ENCODE measurements around the gene RNASE1. TPM values are rescaled to one million over a fixed set of nuclear protein-coding genes. Genes with fewer than 3 reads are reported as not detected.

Gene RNASE1
- total and polyA plus RNA-seq, 2 experiments from 2014 or later: not detected

GRCh38 chr14:20754308-20754707 lies 48.3 kb downstream of the RNASE1 start:
- in situ Hi-C loops (cut with MboI): no loop called here
- Histone ChIP-seq H3K4me3 (no peak overlapping the region), H3K27me3 (replicated peaks; ENCODE audit: insufficient read depth) (no peaks in the 10 kb centered on the region), H3K9me2 (ENCODE audit: insufficient read depth) (no peaks in the 10 kb centered on the region), H4K20me1 (ENCODE audit: insufficient read depth) (no peaks in the 10 kb centered on the region), H3K4me2 (ENCODE audit: unreplicated experiment) (no peak overlapping the region), H3K9me3 (ENCODE audit: low read depth) (no peaks in the 10 kb centered on the region), H3K4me1 (ENCODE audit: insufficient read depth) (no peaks in the 10 kb centered on the region), H2AFZ (no peak overlapping the region), H3K27ac (no peak overlapping the region), H3K36me3 (ENCODE audit: low read depth) (no peaks in the 10 kb centered on the region), H3K79me2 (ENCODE audit: insufficient read depth) (no peaks in the 10 kb centered on the region), H3K9ac (no peak overlapping the region), H3F3A (ENCODE audit: insufficient read depth) (no peaks in the 10 kb centered on the region)
- WGBS, 2 experiments (ENCODE audit: low coverage in 1 of 2, low lambda C conversion rate in 2 of 2, missing lambda C conversion rate in 2 of 2): 44 to 55% methylated on average over 2 of the region's 2 CpGs
- no peak for DNase-seq
- no peak for TF ChIP-seq EZH2phosphoT487 (IDR thresholded peaks at IDR 0.05; ENCODE audit: insufficient read depth, low read depth)
- no peak for TF ChIP-seq EZH2 (IDR thresholded peaks at IDR 0.05; ENCODE audit: insufficient read depth, poor library complexity, severe bottlenecking)

- no peaks in the 10 kb centered on the region for H3K4me1 ChIP-seq (ENCODE audit: insufficient read depth)
- TF ChIP-seq EZH2phosphoT487 (IDR thresholded peaks at IDR 0.05; ENCODE audit: insufficient read depth, low read depth) (no peak), EZH2 (IDR thresholded peaks at IDR 0.05; ENCODE audit: insufficient read depth, poor library complexity, severe bottlenecking) (no peak)
- H3F3A ChIP-seq (ENCODE audit: insufficient read depth): no peaks in the 10 kb centered on the region
- no peaks in the 10 kb centered on the region for H4K20me1 ChIP-seq (ENCODE audit: insufficient read depth)
- DNase-seq: no peak
- no peak overlapping the region for H3K9ac ChIP-seq
- no peak overlapping the region for H3K27ac ChIP-seq
- in situ Hi-C loops (cut with MboI): no loop called here
- no peaks in the 10 kb centered on the region for H3K36me3 ChIP-seq (ENCODE audit: low read depth)
- no peaks in the 10 kb centered on the region for H3K27me3 ChIP-seq (replicated peaks; ENCODE audit: insufficient read depth)
- H3K79me2 ChIP-seq (ENCODE audit: insufficient read depth): no peaks in the 10 kb centered on the region
- no peaks in the 10 kb centered on the region for H3K9me2 ChIP-seq (ENCODE audit: insufficient read depth)
- no peak overlapping the region for H3K4me3 ChIP-seq
- no peaks in the 10 kb centered on the region for H3K9me3 ChIP-seq (ENCODE audit: low read depth)
- WGBS, 2 experiments (ENCODE audit: low coverage in 1 of 2, low lambda C conversion rate in 2 of 2, missing lambda C conversion rate in 2 of 2): 32 to 39% methylated on average over 5 of the region's 5 CpGs
- no peak overlapping the region for H2AFZ ChIP-seq
- no peak overlapping the region for H3K4me2 ChIP-seq (ENCODE audit: unreplicated experiment)
These were observed 50.6 kb downstream of the RNASE1 start for GRCh38 chr14:20751963-20752562.

Other genes with a start within 250 kb of the RNASE1 start
- gene RNASE9, start 241.8 kb downstream of the RNASE1 start, total RNA-seq (2014; rRNA removed; shearing (Covaris generic)): not detected in 2 replicates
- gene RNASE9, start 241.8 kb downstream of the RNASE1 start, polyA plus RNA-seq (2016; fragmentation: Nextera tagmentation; extraction: Ambion mirVana): not detected in 2 replicates
- not detected in 2 replicates for gene RNASE11, start 214.8 kb downstream of the RNASE1 start, total RNA-seq (2014; rRNA removed; shearing (Covaris generic))
- gene RNASE11, start 214.8 kb downstream of the RNASE1 start, polyA plus RNA-seq (2016; fragmentation: Nextera tagmentation; extraction: Ambion mirVana): not detected in 2 replicates
- not detected in 2 replicates for gene RNASE12, start 211.5 kb downstream of the RNASE1 start, total RNA-seq (2014; rRNA removed; shearing (Covaris generic))
- gene RNASE12, start 211.5 kb downstream of the RNASE1 start, polyA plus RNA-seq (2016; fragmentation: Nextera tagmentation; extraction: Ambion mirVana): not detected in 2 replicates
- gene OR6S1, start 161.2 kb downstream of the RNASE1 start, total RNA-seq (2014; rRNA removed; shearing (Covaris generic)): not detected in 2 replicates
- gene OR6S1, start 161.2 kb downstream of the RNASE1 start, polyA plus RNA-seq (2016; fragmentation: Nextera tagmentation; extraction: Ambion mirVana): not detected in 2 replicates
- 21.6 and 35.9 TPM in 2 replicates for gene RNASE4, start 118.3 kb downstream of the RNASE1 start, total RNA-seq (2014; rRNA removed; shearing (Covaris generic))
- 24.4 and 37.9 TPM in 2 replicates for gene RNASE4, start 118.3 kb downstream of the RNASE1 start, polyA plus RNA-seq (2016; fragmentation: Nextera tagmentation; extraction: Ambion mirVana)
- gene ANG, start 114.1 kb downstream of the RNASE1 start, total RNA-seq (2014; rRNA removed; shearing (Covaris generic)): 3.6 and 3.8 TPM in 2 replicates
- gene ANG, start 114.1 kb downstream of the RNASE1 start, polyA plus RNA-seq (2016; fragmentation: Nextera tagmentation; extraction: Ambion mirVana): 11.9 and 12.2 TPM in 2 replicates
- not detected in 2 replicates for gene EDDM3A, start 57.0 kb downstream of the RNASE1 start, total RNA-seq (2014; rRNA removed; shearing (Covaris generic))
- gene EDDM3A, start 57.0 kb downstream of the RNASE1 start, polyA plus RNA-seq (2016; fragmentation: Nextera tagmentation; extraction: Ambion mirVana): not detected in 2 replicates
- gene EDDM3B, start 34.4 kb downstream of the RNASE1 start, total RNA-seq (2014; rRNA removed; shearing (Covaris generic)): not detected in 2 replicates
- not detected in 2 replicates for gene EDDM3B, start 34.4 kb downstream of the RNASE1 start, polyA plus RNA-seq (2016; fragmentation: Nextera tagmentation; extraction: Ambion mirVana)
- not detected in 2 replicates for gene RNASE6, start 21.6 kb downstream of the RNASE1 start, total RNA-seq (2014; rRNA removed; shearing (Covaris generic))
- gene RNASE6, start 21.6 kb downstream of the RNASE1 start, polyA plus RNA-seq (2016; fragmentation: Nextera tagmentation; extraction: Ambion mirVana): not detected in 2 replicates
- gene RNASE3, start 88.5 kb upstream of the RNASE1 start, total RNA-seq (2014; rRNA removed; shearing (Covaris generic)): not detected in 2 replicates
- not detected in 2 replicates for gene RNASE3, start 88.5 kb upstream of the RNASE1 start, polyA plus RNA-seq (2016; fragmentation: Nextera tagmentation; extraction: Ambion mirVana)
- not detected in 2 replicates for gene RNASE2, start 152.6 kb upstream of the RNASE1 start, total RNA-seq (2014; rRNA removed; shearing (Covaris generic))
- gene RNASE2, start 152.6 kb upstream of the RNASE1 start, polyA plus RNA-seq (2016; fragmentation: Nextera tagmentation; extraction: Ambion mirVana): not detected in 2 replicates
- gene METTL17, start 187.1 kb upstream of the RNASE1 start, total RNA-seq (2014; rRNA removed; shearing (Covaris generic)): 65.8 and 87.7 TPM in 2 replicates
- 30.6 and 31.3 TPM in 2 replicates for gene METTL17, start 187.1 kb upstream of the RNASE1 start, polyA plus RNA-seq (2016; fragmentation: Nextera tagmentation; extraction: Ambion mirVana)
- gene SLC39A2, start 196.4 kb upstream of the RNASE1 start, total RNA-seq (2014; rRNA removed; shearing (Covaris generic)): not detected in 2 replicates
- 0.24 TPM in 1 of 2 replicates, not detected in the other for gene SLC39A2, start 196.4 kb upstream of the RNASE1 start, polyA plus RNA-seq (2016; fragmentation: Nextera tagmentation; extraction: Ambion mirVana)
- 2.8 TPM in 1 of 2 replicates, not detected in the other for gene NDRG2, start 222.2 kb upstream of the RNASE1 start, total RNA-seq (2014; rRNA removed; shearing (Covaris generic))
- 0.28 and 0.85 TPM in 2 replicates for gene NDRG2, start 222.2 kb upstream of the RNASE1 start, polyA plus RNA-seq (2016; fragmentation: Nextera tagmentation; extraction: Ambion mirVana)
- not detected in 2 replicates for gene TPPP2, start 227.4 kb upstream of the RNASE1 start, total RNA-seq (2014; rRNA removed; shearing (Covaris generic))
- not detected in 2 replicates for gene TPPP2, start 227.4 kb upstream of the RNASE1 start, polyA plus RNA-seq (2016; fragmentation: Nextera tagmentation; extraction: Ambion mirVana)
- gene RNASE13, start 232.0 kb upstream of the RNASE1 start, total RNA-seq (2014; rRNA removed; shearing (Covaris generic)): not detected in 2 replicates
- gene RNASE13, start 232.0 kb upstream of the RNASE1 start, polyA plus RNA-seq (2016; fragmentation: Nextera tagmentation; extraction: Ambion mirVana): not detected in 2 replicates
- not detected in 2 replicates for gene RNASE7, start 239.5 kb upstream of the RNASE1 start, total RNA-seq (2014; rRNA removed; shearing (Covaris generic))
- gene RNASE7, start 239.5 kb upstream of the RNASE1 start, polyA plus RNA-seq (2016; fragmentation: Nextera tagmentation; extraction: Ambion mirVana): not detected in 2 replicates